ENCODE measurements around the gene KRT3.

KRT3 gene

DNA sequence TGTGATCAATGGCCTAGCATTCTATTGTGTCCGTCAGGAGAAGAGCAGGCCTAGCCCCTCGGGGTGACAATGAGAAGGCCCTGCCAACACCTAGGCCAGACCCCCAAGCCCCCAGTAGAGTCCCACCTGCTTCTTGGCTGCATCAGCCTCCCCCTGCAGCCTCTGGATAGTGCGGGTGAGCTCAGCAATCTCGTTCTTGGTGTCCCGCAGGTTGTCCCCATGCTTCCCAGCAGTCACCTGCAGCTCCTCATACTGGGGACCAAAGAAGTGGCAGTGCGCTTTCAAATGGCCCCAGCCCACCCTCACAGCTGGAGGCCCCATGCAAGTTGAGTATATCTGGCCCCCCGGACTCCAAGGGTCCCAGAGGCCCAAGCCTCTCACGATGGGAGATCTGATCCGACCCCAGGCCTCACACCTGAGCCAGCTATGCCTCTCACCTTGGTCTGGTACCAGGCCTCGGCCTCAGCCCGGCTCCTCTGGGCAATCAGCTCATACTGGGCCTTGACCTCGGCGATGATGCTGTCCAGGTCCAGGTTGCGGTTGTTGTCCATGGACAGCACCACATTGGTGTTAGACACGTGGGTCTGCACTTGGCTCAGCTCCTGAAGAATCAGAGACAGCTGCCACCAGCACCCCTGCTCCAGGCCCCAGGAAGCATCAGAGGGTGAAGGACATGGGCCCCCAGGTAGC is 28.0 kb upstream of the KRT3 start:
- Histone ChIP-seq H3K36me3 (ENCODE audit: control insufficient read depth, insufficient read depth, low read length) (no peaks in the 10 kb centered on the region), H3K27ac (ENCODE audit: low read depth, low read length) (no peak overlapping the region), H3K4me1 (ENCODE audit: control insufficient read depth, insufficient read depth, low read length) (no peaks in the 10 kb centered on the region), H3K9ac (ENCODE audit: low read length) (no peak overlapping the region), H3K27me3 (ENCODE audit: control insufficient read depth, insufficient read depth, low read length) (no peaks in the 10 kb centered on the region), H3K4me3 (ENCODE audit: low read length) (no peak overlapping the region)

DNA sequence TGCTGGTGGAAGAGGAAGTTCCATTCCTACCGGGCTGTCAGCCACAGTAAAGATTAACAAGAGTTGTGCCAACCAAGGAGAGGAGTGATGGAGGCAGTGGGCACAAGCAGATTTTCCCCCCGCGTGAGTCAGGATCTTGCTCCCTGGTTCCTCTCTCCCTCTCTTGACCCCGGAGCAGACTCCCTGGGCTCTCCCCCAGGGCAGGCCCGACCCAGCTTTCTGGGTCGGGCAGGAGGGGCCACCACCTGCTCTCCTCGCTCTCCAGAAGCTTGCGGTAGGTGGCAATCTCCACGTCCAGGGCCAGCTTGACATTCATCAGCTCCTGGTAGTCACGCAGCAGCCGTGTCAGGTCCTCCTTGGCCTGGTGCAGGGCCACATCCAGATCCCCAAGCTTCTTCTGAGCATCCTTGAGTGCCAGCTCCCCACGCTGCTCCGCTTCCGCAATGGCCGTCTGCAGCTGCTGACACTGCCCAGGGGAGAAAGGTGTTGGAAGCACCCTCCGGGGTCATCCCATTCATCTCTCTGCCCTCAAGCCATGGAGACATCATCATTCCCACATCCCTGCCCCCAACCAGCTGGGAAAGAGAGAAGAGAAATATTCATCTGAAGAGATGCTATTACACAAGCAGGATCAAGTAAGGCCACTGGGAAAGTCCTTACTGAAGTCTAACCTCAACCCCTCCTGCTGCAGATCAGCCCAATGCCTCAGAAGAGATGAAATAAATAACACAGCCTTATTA is 27.0 kb upstream of the KRT3 start:
- Histone ChIP-seq H3K4me3 (ENCODE audit: low read length) (no peak overlapping the region), H3K36me3 (ENCODE audit: control insufficient read depth, insufficient read depth, low read length) (no peaks in the 10 kb centered on the region), H3K27me3 (ENCODE audit: control insufficient read depth, insufficient read depth, low read length) (no peaks in the 10 kb centered on the region), H3K9ac (ENCODE audit: low read length) (no peak overlapping the region), H3K4me1 (ENCODE audit: control insufficient read depth, insufficient read depth, low read length) (no peaks in the 10 kb centered on the region), H3K27ac (ENCODE audit: low read depth, low read length) (no peak overlapping the region)

DNA sequence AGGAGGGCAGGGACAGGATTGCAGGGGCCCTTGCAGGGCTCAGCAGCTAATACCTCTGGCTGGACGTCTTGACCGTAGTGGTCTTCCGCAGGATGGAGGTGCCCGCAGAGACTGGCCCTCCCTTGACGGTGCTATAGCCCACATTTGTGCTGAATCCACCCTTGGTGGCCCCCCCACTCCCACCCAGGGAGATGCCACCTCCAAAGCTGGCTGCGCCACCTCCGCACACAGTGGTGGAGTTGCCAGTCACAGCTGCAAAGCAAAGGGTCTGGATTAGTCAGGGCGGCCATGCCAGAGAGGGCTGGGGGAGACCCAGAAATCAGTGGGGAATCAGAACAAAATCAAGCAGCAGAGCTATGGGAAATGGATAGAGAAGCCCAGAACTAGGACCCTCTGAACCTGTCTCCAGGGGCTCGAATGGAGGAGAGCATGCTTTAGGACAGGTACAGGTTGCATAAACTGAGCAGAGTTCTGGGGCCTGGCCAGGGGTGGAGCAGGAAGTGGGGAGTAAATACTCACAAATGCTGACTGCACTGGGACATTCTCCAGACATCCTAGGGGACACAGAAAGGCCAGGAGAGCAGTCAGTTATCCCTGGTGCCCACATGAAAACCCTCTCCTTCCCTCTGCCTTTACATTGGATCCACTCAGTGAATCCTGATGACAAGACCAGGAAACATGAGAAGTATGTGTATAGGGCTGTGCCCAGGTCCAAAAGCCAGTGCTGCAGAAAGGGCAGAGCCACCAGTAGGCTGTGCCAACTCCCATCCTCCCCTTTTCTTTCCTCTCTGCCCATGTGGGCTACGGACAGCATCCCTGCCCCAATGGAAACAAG is 26.1 kb upstream of the KRT3 start:
- Histone ChIP-seq H3K4me3 (ENCODE audit: low read length) (no peak overlapping the region), H3K9ac (ENCODE audit: low read length) (no peak overlapping the region), H3K27ac (ENCODE audit: low read depth, low read length) (no peak overlapping the region), H3K4me1 (ENCODE audit: control insufficient read depth, insufficient read depth, low read length) (no peaks in the 10 kb centered on the region), H3K27me3 (ENCODE audit: control insufficient read depth, insufficient read depth, low read length) (no peaks in the 10 kb centered on the region), H3K36me3 (ENCODE audit: control insufficient read depth, insufficient read depth, low read length) (no peaks in the 10 kb centered on the region)

DNA sequence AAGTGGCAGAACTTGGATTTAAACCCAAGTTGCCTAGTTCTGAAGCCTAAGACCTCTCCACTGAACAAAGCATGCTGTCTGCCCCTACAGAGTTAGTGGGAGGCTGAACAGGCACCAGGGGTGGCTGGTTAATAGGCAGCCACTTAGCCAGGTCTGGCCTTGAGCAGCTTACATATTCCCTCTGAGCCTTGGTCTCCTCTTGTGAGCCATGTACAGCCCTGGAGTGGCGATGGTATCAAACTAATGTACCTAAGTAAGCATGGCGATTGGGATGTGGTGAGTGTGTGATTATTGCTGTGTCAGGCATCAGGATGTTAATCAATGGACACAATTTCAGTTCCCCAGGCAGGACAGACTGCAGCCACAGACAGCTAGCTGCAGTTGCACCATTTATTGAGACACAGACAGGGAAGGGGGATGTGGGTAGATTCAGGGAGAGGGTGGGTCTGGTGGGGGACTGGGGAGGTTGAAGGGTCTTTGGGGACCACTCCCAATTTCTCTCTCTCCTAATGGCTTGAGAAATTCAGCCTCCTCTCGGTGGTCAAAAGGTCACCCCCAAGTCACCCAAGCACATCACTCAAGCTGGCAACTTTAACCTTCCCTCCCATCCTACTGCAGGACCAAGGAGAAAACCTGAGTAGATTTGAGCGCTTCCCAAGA is 25.3 kb upstream of the KRT3 start:
- no peak overlapping the region for H3K9ac ChIP-seq (ENCODE audit: low read length)
- H3K27me3 ChIP-seq (ENCODE audit: control insufficient read depth, insufficient read depth, low read length), result no peaks in the 10 kb centered on the region
- no peaks in the 10 kb centered on the region for H3K36me3 ChIP-seq (ENCODE audit: control insufficient read depth, insufficient read depth, low read length)
- no peaks in the 10 kb centered on the region for H3K4me1 ChIP-seq (ENCODE audit: control insufficient read depth, insufficient read depth, low read length)
- no peak overlapping the region for H3K27ac ChIP-seq (ENCODE audit: low read depth, low read length)
- H3K4me3 ChIP-seq (ENCODE audit: low read length), result no peak overlapping the region

DNA sequence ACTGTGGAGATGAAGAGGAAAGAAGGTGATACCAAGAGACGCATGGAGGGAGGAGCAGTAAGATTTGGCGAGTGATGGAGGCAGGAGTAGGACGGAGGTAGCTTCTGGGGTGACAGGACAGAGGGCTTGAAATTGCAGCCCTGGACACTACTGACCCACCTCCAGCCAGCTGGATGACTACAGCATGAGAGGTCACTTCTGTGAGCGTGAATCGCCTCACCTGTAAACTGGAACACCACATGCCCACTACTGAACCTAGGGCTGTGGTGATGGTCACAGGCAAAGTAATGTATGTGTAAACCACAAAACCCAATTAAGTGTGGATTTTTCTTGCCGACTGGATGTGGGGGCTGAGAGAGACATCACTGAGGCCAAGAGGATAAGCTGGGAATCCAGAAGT is 24.6 kb upstream of the KRT3 start:
- Histone ChIP-seq H3K27me3 (ENCODE audit: control insufficient read depth, insufficient read depth, low read length) (no peaks in the 10 kb centered on the region), H3K4me1 (ENCODE audit: control insufficient read depth, insufficient read depth, low read length) (no peaks in the 10 kb centered on the region), H3K27ac (ENCODE audit: low read depth, low read length) (no peak overlapping the region), H3K4me3 (ENCODE audit: low read length) (no peak overlapping the region), H3K9ac (ENCODE audit: low read length) (no peak overlapping the region), H3K36me3 (ENCODE audit: control insufficient read depth, insufficient read depth, low read length) (no peaks in the 10 kb centered on the region)

DNA sequence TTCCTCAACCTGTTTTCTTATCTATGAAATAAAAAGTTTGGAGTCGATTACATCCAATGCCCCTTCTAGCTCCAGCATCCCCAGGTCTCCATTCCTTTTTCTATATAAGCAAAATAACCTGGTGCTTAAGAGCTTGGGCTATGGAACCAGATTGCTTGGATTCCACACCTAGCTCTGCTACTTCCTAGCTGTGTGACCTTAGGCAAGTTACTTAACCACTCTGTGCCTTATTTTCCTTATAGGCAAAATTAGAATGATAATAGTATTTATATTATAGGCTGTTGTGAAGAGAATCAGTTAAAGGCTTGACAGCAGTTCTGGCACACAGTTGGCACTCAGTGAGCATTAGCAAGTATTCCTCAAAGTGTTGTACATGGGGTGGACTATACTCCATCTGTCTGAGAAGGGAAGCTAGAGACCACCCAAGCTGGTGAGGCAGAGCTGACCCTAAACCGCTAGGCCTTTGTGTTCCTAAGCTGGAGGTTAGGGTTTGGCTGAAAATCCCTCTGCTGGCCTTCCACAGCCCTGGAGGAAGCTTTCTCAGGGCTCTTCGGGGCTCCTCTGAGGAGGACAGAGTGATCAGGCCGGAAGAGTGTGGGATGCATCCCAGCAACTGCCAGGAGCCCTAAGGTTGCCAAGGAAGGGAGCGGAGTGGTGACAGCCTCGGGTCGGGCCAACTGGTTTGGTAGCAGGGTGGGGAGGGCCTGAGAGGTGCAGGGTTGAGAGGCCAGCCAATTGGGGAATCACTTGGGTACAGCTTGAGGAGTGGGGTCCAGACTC is 24.0 kb upstream of the KRT3 start:
- Histone ChIP-seq H3K27me3 (ENCODE audit: control insufficient read depth, insufficient read depth, low read length) (no peaks in the 10 kb centered on the region), H3K4me3 (ENCODE audit: low read length) (no peak overlapping the region), H3K27ac (ENCODE audit: low read depth, low read length) (no peak overlapping the region), H3K4me1 (ENCODE audit: control insufficient read depth, insufficient read depth, low read length) (no peaks in the 10 kb centered on the region), H3K36me3 (ENCODE audit: control insufficient read depth, insufficient read depth, low read length) (no peaks in the 10 kb centered on the region), H3K9ac (ENCODE audit: low read length) (no peak overlapping the region)

DNA sequence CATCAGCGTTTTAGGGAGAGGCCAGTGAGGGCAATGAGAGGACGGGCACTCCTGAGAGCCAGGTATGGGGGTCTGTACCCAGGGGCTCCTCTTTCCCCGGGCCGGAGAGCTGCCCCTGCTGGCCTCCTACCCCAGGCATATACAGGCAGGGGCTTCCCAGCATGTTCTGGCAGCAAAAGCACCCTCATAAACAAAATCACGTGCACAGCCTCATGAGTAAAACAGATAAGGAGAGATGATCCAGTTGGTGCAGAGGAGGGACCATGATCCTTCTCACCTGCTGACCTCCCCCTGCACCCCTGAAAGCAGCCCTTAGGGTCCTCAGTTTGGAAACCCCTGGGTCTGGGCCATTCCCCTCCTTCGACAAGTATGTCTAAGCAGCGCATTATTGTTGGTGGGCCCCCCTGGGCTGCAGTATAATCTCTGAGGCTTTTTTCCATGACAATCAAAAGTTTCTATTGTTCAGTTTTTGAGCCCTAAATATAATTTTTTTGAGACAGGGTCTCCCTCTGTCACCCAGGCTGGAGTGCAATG is 23.0 kb upstream of the KRT3 start:
- no peaks in the 10 kb centered on the region for H3K36me3 ChIP-seq (ENCODE audit: control insufficient read depth, insufficient read depth, low read length)
- H3K27me3 ChIP-seq (ENCODE audit: control insufficient read depth, insufficient read depth, low read length), result no peaks in the 10 kb centered on the region
- no peak overlapping the region for H3K27ac ChIP-seq (ENCODE audit: low read depth, low read length)
- H3K4me3 ChIP-seq (ENCODE audit: low read length), result no peak overlapping the region
- no peaks in the 10 kb centered on the region for H3K4me1 ChIP-seq (ENCODE audit: control insufficient read depth, insufficient read depth, low read length)
- no peak overlapping the region for H3K9ac ChIP-seq (ENCODE audit: low read length)

DNA sequence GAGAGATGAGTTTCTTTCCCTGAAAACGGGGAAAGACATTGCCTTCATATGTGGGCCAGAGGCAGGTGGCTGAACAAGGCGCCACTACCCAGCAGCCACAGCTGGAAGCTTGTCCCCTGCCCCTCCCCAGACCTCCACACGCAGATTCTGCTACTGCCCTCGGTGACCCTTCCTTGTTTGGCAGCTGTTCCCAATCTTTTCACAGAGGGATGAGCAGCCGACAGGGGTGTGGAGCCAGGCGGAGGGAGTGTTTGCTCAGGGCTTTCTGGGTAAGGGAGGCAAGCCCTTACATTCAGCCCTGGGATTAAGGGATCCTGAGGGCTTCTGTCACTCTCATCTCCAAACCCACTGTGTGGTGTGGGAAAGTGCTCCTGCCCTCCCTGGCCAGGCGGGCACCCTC is 22.5 kb upstream of the KRT3 start:
- no peak overlapping the region for H3K27ac ChIP-seq (ENCODE audit: low read depth, low read length)
- no peaks in the 10 kb centered on the region for H3K27me3 ChIP-seq (ENCODE audit: control insufficient read depth, insufficient read depth, low read length)
- no peaks in the 10 kb centered on the region for H3K4me1 ChIP-seq (ENCODE audit: control insufficient read depth, insufficient read depth, low read length)

DNA sequence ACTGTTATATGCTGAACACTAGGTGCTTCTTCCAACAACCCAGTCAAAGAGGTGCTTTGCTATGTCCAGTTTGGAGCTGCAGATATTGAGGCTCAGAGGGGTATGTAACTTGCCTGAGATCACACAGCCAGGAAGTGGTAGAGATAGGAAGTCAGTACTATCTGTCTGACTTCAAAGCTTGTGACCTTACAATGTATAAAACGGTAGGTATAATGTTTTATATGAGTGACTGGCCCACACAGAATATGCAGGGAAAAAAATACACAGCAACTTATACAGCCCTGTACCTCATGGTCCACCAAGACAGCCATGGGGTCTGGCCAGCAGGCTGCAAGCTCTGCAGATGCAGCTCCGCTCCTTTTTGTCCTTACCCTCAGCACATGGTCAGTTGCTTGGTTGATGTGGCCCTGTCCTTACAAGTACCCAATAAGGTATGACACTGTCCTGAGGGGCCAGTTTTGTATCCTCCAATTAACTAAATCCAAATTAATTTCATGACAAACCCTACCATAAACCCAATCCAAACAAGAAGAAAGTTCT is 21.9 kb upstream of the KRT3 start:
- no peak overlapping the region for H3K9ac ChIP-seq (ENCODE audit: low read length)
- H3K27me3 ChIP-seq (ENCODE audit: control insufficient read depth, insufficient read depth, low read length), result no peaks in the 10 kb centered on the region
- no peak overlapping the region for H3K4me3 ChIP-seq (ENCODE audit: low read length)
- no peak overlapping the region for H3K27ac ChIP-seq (ENCODE audit: low read depth, low read length)
- no peaks in the 10 kb centered on the region for H3K4me1 ChIP-seq (ENCODE audit: control insufficient read depth, insufficient read depth, low read length)
- no peaks in the 10 kb centered on the region for H3K36me3 ChIP-seq (ENCODE audit: control insufficient read depth, insufficient read depth, low read length)

More for the DNA sequence above, 22.5 kb upstream of the KRT3 start:
- Histone ChIP-seq H3K9ac (ENCODE audit: low read length) (no peak overlapping the region), H3K4me3 (ENCODE audit: low read length) (no peak overlapping the region), H3K36me3 (ENCODE audit: control insufficient read depth, insufficient read depth, low read length) (no peaks in the 10 kb centered on the region)

DNA sequence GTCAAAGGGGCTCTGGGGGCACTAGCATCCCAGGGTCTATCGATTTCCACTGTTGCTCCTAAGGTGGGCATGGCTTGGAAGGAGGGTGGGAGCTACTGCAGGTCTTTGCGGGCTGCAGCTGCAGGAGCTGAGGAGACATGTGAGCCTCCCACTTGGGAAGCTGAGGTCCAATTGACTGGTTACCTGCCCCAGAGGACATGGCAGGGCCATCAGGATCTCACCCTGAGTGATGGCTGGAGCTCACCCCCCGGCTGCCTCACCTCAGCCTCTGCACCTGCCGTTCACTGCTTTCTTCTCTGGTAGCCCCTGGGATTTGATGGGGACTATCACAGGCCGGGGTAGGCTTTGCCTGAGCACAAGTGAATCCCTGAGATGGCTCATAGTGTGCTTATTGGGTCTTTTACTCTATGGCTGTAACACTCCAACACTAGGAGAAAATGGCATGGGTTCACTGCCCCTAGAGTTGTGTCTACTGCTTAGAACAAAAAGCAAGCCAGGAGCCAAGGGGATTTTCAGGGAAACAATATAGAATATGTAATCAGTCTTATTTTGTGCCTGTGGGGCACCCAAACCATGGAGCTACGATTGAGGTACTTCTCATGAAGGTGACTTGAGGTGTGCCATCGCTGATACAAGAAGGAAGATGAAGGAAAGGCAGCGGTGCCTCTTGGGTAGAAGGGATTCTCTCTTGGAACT is 21.2 kb upstream of the KRT3 start:
- Histone ChIP-seq H3K27ac (ENCODE audit: low read depth, low read length) (no peak overlapping the region), H3K36me3 (ENCODE audit: control insufficient read depth, insufficient read depth, low read length) (no peaks in the 10 kb centered on the region), H3K4me1 (ENCODE audit: control insufficient read depth, insufficient read depth, low read length) (no peaks in the 10 kb centered on the region), H3K27me3 (ENCODE audit: control insufficient read depth, insufficient read depth, low read length) (no peaks in the 10 kb centered on the region), H3K4me3 (ENCODE audit: low read length) (no peak overlapping the region), H3K9ac (ENCODE audit: low read length) (no peak overlapping the region)

All from rectal smooth muscle tissue (tissue), 1 donor.